ENCODE results near the gene MAPKAPK2.

MAPKAPK2 gene

GRCh38 chr1:206782448-206782847 lies 97.7 kb downstream of the MAPKAPK2 start:
- peak; percentile 46 for DNase-seq

- no peak for DNase-seq
Observed at GRCh38 chr1:206783506-206783905, 98.8 kb downstream of the MAPKAPK2 start.
